Femur (tissue), 1 donor: ENCODE results near the gene MAP9.
"Not testable (repeated sequence)": the region's sequence is repeated elsewhere in the genome, so short reads cannot be mapped to it uniquely, and the experiment has no call there.

Experiments used
- DNase-seq: peaks from one replicate; pipeline ENCODE4 v3.0.0-alpha.2; 2017

Gene MAP9

GRCh38 chr4:155376387-155377268, at the start of gene MAP9:
Gene MAP9, minus strand, starts transcription at chr4:155376965. Its CDS starts 1,115 bp downstream, at chr4:155375850.
- peak; percentile 95 for DNase-seq

DNA sequence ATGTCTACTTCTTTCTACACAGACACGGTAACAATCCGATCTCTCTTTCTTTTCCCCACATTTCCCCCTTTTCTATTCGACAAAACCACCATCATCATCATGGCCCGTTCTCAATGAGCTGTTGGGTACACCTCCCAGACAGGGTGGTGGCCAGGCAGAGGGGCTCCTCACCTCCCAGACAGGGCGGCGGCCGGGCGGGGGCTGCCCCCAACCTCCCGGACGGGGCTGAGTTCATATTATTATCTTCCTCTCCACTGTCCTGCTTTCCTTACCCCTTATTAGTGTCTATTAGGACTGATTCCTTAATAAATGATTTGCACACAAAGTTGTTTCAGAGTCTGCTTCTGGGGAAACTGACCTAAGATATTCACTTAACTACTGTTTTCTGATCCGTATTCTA, 48.0 kb upstream of the MAP9 start:
- not testable (repeated sequence) for DNase-seq

GRCh38 chr4:155423671-155424070, 46.9 kb upstream of the MAP9 start:
- DNase-seq: no peak

DNA sequence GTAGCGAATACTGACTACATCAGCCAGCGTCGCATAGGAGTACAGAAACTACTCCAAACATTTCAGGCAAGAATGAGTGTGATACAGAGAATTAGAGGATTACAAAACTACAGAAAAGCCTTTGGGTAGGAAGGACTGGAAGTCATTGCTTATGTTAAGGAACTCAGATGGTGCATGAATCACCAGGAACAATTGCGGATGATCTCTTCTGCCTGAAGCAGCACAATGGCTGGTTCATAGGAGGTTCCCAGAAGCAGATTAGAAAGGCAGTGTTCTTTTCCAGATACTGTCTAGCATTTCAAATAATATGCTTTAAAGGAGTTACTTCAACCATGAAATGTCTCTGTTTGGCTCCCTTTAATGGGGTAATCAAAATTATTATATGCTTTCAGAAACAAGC, 42.5 kb upstream of the MAP9 start:
- DNase-seq: no peak

GRCh38 chr4:155415662-155416061, 38.9 kb upstream of the MAP9 start:
- no peak for DNase-seq

DNA sequence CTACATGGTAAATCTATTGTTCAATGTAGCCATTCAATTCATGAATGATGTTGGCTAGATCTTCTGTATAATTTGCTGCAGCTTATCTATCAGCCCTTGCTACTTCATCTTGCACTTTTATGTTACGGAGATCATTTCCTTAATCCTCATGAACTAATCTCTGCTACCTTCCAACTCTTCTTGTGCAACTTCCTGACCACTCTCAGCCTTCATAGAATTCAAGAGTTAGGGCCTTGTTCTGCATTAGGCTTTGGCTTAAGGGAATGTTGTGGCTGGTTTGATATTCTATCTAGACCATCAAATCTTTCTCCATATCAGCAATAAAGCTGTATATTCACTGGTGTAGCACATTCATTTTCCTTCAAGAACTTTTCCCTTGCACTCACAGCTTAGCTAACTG, 36.7 kb upstream of the MAP9 start:
- no peak for DNase-seq

GRCh38 chr4:155411546-155411945, 34.8 kb upstream of the MAP9 start:
- DNase-seq: no peak

- DNase-seq: no peak
Measured at GRCh38 chr4:155408796-155409195, 32.0 kb upstream of the MAP9 start.

DNA sequence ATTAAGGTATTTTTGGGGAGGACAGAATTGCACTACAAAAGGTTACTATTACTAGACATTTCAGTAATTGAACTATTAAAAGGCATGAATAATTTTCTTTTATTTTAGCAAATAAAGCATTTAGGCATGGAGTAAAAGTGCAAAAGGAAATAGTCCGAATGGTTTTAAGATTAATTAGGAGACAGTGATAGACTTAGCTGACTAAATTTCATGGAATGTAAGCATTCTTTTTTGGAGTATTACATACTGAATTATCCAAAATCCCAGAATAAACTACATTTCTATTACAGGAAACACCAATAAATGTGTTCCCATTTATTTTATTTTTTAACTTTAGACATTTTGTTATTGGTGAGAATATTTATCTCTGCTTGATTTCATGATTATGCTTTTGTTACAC, 30.7 kb upstream of the MAP9 start:
- no peak for DNase-seq

DNA sequence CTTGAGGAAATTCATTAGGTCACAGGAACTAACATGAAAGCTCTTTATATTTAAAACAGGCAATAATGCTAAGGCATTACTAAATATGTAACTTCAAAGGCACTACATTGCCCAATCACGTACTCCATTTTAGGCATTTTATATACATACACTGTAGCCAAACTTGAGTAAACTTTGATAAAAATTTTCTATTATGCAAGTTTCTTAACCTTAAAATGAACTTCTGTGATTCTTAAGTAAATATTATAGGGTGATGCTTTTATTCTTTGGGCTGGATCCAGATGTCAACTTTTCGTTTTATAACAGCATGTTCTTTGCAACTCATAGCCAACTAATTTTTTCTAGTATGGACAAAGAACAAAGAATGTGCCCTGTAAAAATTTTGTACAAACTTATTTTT, 28.3 kb upstream of the MAP9 start:
- no peak for DNase-seq

- no peak for DNase-seq
Measured at GRCh38 chr4:155403886-155404285, 27.1 kb upstream of the MAP9 start.

DNA sequence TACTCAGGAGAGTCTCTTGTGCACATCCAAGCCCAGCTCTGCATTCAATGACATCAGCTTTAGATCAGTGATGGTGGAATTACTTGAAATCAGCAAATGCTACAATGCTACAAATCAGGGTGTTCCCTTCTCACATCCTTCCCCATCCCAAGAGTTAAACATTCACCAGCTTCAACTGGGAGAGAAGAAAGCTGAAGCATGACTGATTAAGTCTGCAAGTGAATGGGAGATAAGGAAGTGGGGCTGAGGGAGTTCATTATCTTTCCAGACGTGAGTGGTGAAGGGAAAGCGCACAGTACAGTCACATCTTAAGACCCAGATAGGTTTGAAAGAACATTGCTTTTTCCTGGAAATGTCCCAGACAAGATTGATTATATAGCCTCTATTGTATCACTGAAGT, 26.2 kb upstream of the MAP9 start:
- no peak for DNase-seq

DNA sequence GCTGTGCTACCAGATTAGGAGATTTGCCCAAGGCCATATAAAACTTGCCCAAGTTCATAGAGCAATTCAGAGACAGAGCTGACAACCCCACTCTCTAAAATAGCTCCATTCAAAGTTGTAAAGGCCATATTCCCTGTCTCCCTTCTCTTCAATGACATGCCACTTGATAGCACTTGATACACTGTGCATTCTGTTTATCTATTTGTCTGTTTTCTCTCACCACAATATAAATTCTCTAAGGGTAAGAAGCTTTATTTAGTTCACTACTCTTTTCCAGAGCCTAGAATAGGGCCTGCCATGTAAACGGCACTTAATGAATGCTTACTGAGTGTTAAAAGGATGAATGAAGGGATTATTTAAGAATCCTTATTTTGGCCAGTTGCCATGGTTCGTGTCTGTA, 24.1 kb upstream of the MAP9 start:
- DNase-seq: no peak

GRCh38 chr4:155399974-155400697, 23.4 kb upstream of the MAP9 start:
- no peak for DNase-seq

GRCh38 chr4:155392481-155393184, 15.9 kb upstream of the MAP9 start:
- no peak for DNase-seq

- DNase-seq: no peak
Measured at GRCh38 chr4:155391932-155392331, 15.2 kb upstream of the MAP9 start.

DNA sequence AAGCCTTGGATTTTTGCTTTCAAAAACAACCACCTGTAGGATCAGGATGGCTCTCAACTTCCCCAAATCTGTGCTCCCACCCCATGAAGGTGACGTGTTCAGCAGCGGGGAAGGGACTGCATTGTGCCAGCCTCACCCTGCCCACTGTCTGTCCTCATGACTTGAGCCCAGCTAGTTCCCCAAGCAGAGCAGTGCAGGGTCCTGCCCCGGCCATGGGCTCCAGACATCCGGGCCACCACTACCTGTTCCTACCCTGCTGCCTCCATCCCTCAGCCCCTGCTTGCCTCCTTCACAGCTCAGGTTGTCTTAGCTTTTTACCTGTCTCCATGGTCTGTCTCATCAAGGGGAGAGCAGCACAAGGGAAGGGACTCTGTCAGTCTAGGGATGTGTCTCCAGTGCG, 11.4 kb upstream of the MAP9 start:
- no peak for DNase-seq

DNA sequence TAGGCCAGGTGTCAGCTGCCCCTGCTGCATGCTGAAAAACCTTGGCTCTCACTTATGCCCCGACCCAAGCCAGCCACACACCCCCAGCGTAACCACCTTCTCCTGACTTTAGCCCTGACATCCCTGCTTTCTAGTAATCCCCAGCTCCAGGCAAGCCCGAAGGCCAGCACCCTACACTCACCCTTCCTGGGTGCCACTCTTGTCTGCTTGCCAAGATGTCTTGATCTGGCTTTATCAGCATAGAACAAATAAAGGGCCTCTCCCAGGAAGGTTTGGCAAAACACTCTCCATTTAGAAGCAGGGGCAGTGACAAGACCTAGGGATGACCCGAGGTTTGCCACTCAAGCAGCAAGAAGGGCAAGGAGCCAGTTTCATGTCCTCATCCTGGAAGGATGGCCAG, 6.8 kb upstream of the MAP9 start:
- no peak for DNase-seq

DNA sequence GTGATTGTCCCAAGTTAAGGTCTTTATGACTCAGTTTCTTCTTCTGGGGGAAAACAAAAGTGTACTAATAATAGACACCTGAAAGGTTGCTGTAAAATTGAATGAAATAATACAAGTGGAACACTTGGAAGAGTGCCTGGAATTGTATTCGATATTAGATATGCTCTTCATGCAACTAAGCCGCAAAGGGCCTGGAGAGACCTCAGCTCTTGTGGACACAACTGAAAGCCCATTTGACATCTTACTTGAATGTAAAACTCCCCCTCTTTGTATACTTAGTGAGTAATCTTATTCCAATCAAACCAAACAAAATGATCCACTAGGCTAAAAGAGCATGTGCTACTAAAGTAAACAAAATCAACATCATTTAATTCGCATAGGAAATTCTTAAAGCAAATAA, 511 bp upstream of the MAP9 start:
- DNase-seq: no peak

GRCh38 chr4:155371432-155372043, 5.2 kb downstream of the MAP9 start:
- no peak for DNase-seq

- no peak for DNase-seq
Measured at GRCh38 chr4:155367608-155368007, 9.2 kb downstream of the MAP9 start.

- DNase-seq: peak; percentile 60
Measured at GRCh38 chr4:155353923-155354540, 22.7 kb downstream of the MAP9 start.

DNA sequence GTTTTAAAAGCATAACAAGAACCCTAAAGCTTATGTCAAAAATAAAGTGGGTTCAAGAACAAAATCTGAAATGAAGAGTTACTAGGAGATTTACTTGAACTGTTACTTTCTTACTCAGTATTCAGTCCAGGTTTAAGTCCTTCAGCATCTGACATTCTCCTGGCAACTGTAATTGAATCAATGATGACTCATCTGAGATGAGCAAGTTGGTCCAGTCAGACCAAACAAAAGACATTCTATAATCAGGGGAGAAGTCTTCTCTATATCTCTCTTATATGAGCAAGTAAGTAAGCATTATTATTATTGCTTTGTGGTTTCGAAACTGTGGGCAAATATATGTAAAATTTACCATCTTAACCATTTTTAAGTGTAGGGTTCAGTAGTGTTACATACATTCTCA, 34.6 kb downstream of the MAP9 start:
- no peak for DNase-seq
